GM12878 (cell line): ENCODE results near the gene CLASRP. TPM values are rescaled to one million over a fixed set of nuclear protein-coding genes. Genes with fewer than 3 reads are reported as not detected.
A peak's percentile ranks its signal among the peaks of the same experiment; 100 is the strongest.

Experiments used
- ATAC-seq: fragments of 200-7000 bp; cut with Tn5 transposase; 3 replicates; pipeline ENCODE4 v1.9.1; 2020; ENCODE audit warnings: mild to moderate bottlenecking, moderate library complexity
- BruUV-seq: library from RNA; stranded (reverse); fragments of 400-500 nt; replicated peaks from 2 replicates; lab custom pipeline; 2021; lab: Mats Ljungman, UMichigan
- CTCF ChIA-PET: fragments of 300-600 bp; sonication (Branson Sonifier 250); formaldehyde crosslinking; extraction: SDS; loops from one replicate; lab custom pipeline; 2021; ENCODE audit warnings: inconsistent platforms; lab: Yijun Ruan, JAX
- POLR2A ChIA-PET: fragments of 350-600 bp; formaldehyde crosslinking; extraction: SDS; loops from one replicate; lab custom pipeline; 2021; ENCODE audit warnings: inconsistent platforms; lab: Charles Lee
- RAD21 ChIA-PET: fragments of 300-600 bp; sonication (Branson Sonifier 250); formaldehyde crosslinking; loops from one replicate; lab custom pipeline; 2023; ENCODE audit warnings: antibody characterized with exemption; ENCODE audit not compliant: unreplicated experiment; lab: Charles Lee
- SMC1A ChIA-PET: fragments of 300-600 bp; sonication (Branson Sonifier 250); formaldehyde crosslinking; loops from one replicate; lab custom pipeline; 2023; ENCODE audit not compliant: unreplicated experiment, uncharacterized antibody; lab: Charles Lee
- DNase-seq: peaks from one replicate; pipeline ENCODE4 v3.0.0-alpha.2; 2011; ENCODE audit warnings: low read depth, low spot score
- FAIRE-seq: peaks from 3 replicates; lab custom pipeline; 2011; peaks lifted over from hg19 to GRCh38; lab: Jason Lieb, UNC
- H2AFZ ChIP-seq: 2 replicates; pipeline ENCODE4 v1.6.0; 2011; ENCODE audit warnings: low read depth, low read length, control low read depth; ENCODE audit not compliant: control insufficient read depth
- H3K27ac ChIP-seq: 2 replicates; pipeline ENCODE4 v1.5.1; 2011; ENCODE audit warnings: control low read depth; ENCODE audit not compliant: control insufficient read depth, insufficient read depth
- H3K27me3 ChIP-seq, 2 experiments: replicated peaks in 1 of 2; 2 replicates each; pipeline versions ENCODE4 v1.6.0 to v1.6.1; 2011; ENCODE audit warnings: low read length in 1 of 2; ENCODE audit not compliant: control insufficient read depth in 2 of 2, insufficient read depth in 2 of 2
- H3K36me3 ChIP-seq, 2 experiments: 2 replicates each; pipeline ENCODE4 v1.5.1; 2011; ENCODE audit warnings: low read length in 1 of 2; ENCODE audit not compliant: control insufficient read depth in 2 of 2, insufficient read depth in 2 of 2
- H3K4me1 ChIP-seq: 2 replicates; pipeline ENCODE4 v1.6.1; 2011; ENCODE audit warnings: mild to moderate bottlenecking, low read length, moderate library complexity, mixed read lengths; ENCODE audit not compliant: control insufficient read depth, insufficient read depth
- H3K4me2 ChIP-seq: 2 replicates; pipeline ENCODE4 v1.6.0; 2011; ENCODE audit warnings: control low read depth; ENCODE audit not compliant: control insufficient read depth, insufficient read depth
- H3K4me3 ChIP-seq: fragments of 200-600 bp; sonication (generic); 2 replicates; pipeline ENCODE4 v1.5.1; 2016
- H3K79me2 ChIP-seq: 2 replicates; pipeline ENCODE4 v1.6.0; 2011; ENCODE audit warnings: low read length; ENCODE audit not compliant: control insufficient read depth, insufficient read depth
- H3K9ac ChIP-seq: 2 replicates; pipeline ENCODE4 v1.8.0; 2011; ENCODE audit warnings: low read length, control low read depth, mixed read lengths; ENCODE audit not compliant: control insufficient read depth, insufficient read depth
- H3K9me3 ChIP-seq: replicated peaks from 3 replicates; pipeline ENCODE4 v1.5.1; 2011; ENCODE audit warnings: mild to moderate bottlenecking, low read length; ENCODE audit not compliant: control insufficient read depth, insufficient read depth
- H4K20me1 ChIP-seq: 2 replicates; pipeline ENCODE4 v1.6.0; 2011; ENCODE audit not compliant: control insufficient read depth, insufficient read depth
- CREM ChIP-seq: IDR thresholded peaks from 2 replicates; pipeline ENCODE4 v1.6.1; 2014; ENCODE audit warnings: antibody characterized with exemption, low read depth
- DPF2 ChIP-seq: fragments of 450-650 bp; IDR thresholded peaks from 2 replicates; pipeline ENCODE4 v1.6.1; 2017; ENCODE audit warnings: mild to moderate bottlenecking
- MXI1 ChIP-seq: fragments of 150-350 bp; IDR thresholded peaks from 2 replicates; pipeline ENCODE4 v1.6.1; 2011; ENCODE audit warnings: low read depth, mild to moderate bottlenecking, inconsistent platforms, low read length, improper control_type of control experiment
- POLR2A ChIP-seq: IDR thresholded peaks from 2 replicates; pipeline ENCODE4 v1.6.1; 2011; ENCODE audit warnings: low read depth, mild to moderate bottlenecking, low read length
- TCF3 ChIP-seq: IDR thresholded peaks from 2 replicates; pipeline ENCODE4 v1.6.1; 2012; ENCODE audit warnings: low read depth, mild to moderate bottlenecking, low read length, borderline replicate concordance; ENCODE audit not compliant: insufficient read depth
- ZNF24 ChIP-seq: fragments of 450-650 bp; IDR thresholded peaks from 2 replicates; pipeline ENCODE4 v1.6.1; 2017; ENCODE audit warnings: antibody characterized with exemption, mild to moderate bottlenecking
- WGBS: methylation state at CpG from one replicate; pipeline ENCODE4 v1.1.6; 2016; ENCODE audit warnings: low lambda C conversion rate; ENCODE audit not compliant: insufficient replicate concordance, insufficient coverage; ENCODE audit errors: missing lambda C conversion rate; 5-methylcytosine and 5-hydroxymethylcytosine counted together
- in situ Hi-C: fragments of 300-500 bp; cut with MboI; formaldehyde crosslinking; loops from 9 replicates; pipeline ENCODE4 v1.14.3; 2018; ENCODE audit warnings: mixed read lengths
- intact Hi-C: fragments of 100-400 bp; cut with micrococcal nuclease; formaldehyde crosslinking; loops from one replicate; pipeline ENCODE4 v1.14.2; 2022; ENCODE audit not compliant: unreplicated experiment
- polyA plus RNA-seq, 11 experiments: library from polyadenylated mRNA; depleted of rRNA in 4 of 11; unstranded in 6 of 11; stranded (reverse) in 5 of 11; fragments of >200 nt; fragmentation: Nextera tagmentation in 4 of 11; fragmentation: Illumina TruSeq in 1 of 11; extraction: Ambion mirVana in 4 of 11; extraction: Trizol in 1 of 11; gene quantifications; 1 replicate in 1 of 11; 2 replicates in 10 of 11; pipeline versions ENCODE4 v1.2.1 to v1.2.3, GENCODE V29; 2011 to 2016; ENCODE audit warnings: inconsistent platforms in 2 of 11, missing spikeins in 2 of 11, low read depth in 1 of 11
- total RNA-seq, 4 experiments: library from RNA; depleted of rRNA in 3 of 4; stranded (reverse); fragments of >200 nt in 3 of 4; fragmentation: Illumina TruSeq in 1 of 4; extraction: Trizol in 1 of 4; gene quantifications; 2 replicates each; pipeline versions ENCODE4 v1.2.1 to v1.2.3, GENCODE V29; 2013 to 2021

Gene CLASRP
- total and polyA plus RNA-seq, 10 of the 15 experiments (the other 5 are each of a cell fraction or from before 2014, with no cell fraction given): 0.68 to 75.8 (median 30.2) TPM

GRCh38 chr19:45058622-45059159, 19.8 kb downstream of the CLASRP start:
- H3K79me2 ChIP-seq: no peaks in the 10 kb centered on the region
- no peak overlapping the region for H2AFZ ChIP-seq
- in situ Hi-C loops (loop anchor here (5.0 kb wide), 1 partner anchor 156 kb away; no protein-coding TSS in a partner anchor), intact Hi-C loops (loop anchor here (1.0 to 2.0 kb wide), 3 partner anchors 41 to 156 kb away; no protein-coding TSS in a partner anchor)
- TF ChIP-seq DPF2 (no peak), CREM (no peak), TCF3 (no peak), MXI1 (no peak), POLR2A (0 out of 2 replicates have a peak, but pooled peaks have one; percentile 27), ZNF24 (no peak)
- ChIA-PET POLR2A (interaction anchor here (1.1 to 1.7 kb wide), 3 partner anchors 16 to 69 kb away, joined by 3 to 5 read pairs (median 3); no protein-coding TSS in a partner anchor), RAD21 (interaction anchor here (1.0 to 1.7 kb wide), 14 partner anchors 11 to 282 kb away, joined by 3 to 29 read pairs (median 5); partner anchors contain the start of genes BLOC1S3, CLASRP, KLC3 and TRAPPC6A), SMC1A (interaction anchor here (0.7 to 2.0 kb wide), 9 partner anchors 12 to 280 kb away, joined by 3 to 10 read pairs (median 5); no protein-coding TSS in a partner anchor), CTCF (interaction anchor here (1.0 to 5.3 kb wide), 15 partner anchors 9 to 106 kb away, joined by 3 to 70 read pairs (median 6); partner anchors contain the start of gene RELB)
- ATAC-seq: no peak
- H3K9me3 ChIP-seq: no peaks in the 10 kb centered on the region
- peaks cover 29 to 57% of the 10 kb centered on the region in 2 experiments for H3K36me3 ChIP-seq
- H3K9ac ChIP-seq: no peak overlapping the region
- H3K4me3 ChIP-seq: no peak overlapping the region
- no peak overlapping the region for H3K4me2 ChIP-seq
- FAIRE-seq: no peak
- BruUV-seq: no TSS peak
- H3K27me3 ChIP-seq: no peaks in the 10 kb centered on the region
- WGBS: 90% methylated on average over 13 of the region's 14 CpGs
- no peaks in the 10 kb centered on the region; the same call in 1 of the 2 replicates for H4K20me1 ChIP-seq
- H3K27ac ChIP-seq: no peak overlapping the region
- no peaks in the 10 kb centered on the region for H3K4me1 ChIP-seq
- no peak for DNase-seq
